ENCODE data around the gene SPG7.

SPG7 gene

DNA sequence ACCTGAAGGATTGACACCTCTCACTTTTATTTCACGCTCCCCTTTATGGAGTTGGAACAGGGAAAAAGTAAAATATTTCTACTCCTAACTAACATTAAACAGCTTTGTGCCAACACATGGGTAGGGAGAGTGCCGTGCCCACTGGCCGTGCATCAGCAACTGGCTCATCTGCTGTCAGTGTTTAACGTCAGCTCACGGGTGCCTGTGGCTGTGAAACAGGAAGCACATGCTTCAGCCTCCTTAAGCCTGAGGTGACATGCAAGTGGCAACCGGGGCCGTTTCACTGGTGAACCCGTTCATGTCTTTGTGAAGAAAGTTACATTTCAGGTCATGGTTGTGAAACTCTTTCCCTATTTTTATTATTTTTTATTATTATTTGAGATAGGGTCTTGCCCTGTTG, 3.2 kb downstream of the SPG7 start:
- no peak for DNase-seq (ENCODE audit: low read depth in 4 of 4, low spot score in 1 of 4)

DNA sequence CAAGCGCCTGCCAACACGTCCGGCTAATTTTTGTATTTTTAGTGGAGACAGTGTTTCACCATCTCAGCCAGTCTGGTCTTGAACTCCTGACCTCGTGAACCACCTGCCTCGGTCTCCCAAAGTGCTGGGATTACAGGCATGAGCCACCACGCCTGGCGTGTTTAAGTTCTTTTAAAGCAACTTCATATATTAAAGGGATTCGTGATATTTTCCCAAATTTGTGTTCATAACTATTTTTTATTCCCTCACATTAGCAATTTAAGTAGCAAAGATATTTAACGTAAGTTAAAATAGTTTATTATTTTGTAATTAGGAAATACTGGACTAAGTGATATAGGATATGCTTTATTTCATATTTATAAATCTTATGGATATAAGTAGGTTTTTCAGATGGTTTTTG, 4.2 kb downstream of the SPG7 start:
- DNase-seq (ENCODE audit: low read depth in 4 of 4, low spot score in 1 of 4): no peak

DNA sequence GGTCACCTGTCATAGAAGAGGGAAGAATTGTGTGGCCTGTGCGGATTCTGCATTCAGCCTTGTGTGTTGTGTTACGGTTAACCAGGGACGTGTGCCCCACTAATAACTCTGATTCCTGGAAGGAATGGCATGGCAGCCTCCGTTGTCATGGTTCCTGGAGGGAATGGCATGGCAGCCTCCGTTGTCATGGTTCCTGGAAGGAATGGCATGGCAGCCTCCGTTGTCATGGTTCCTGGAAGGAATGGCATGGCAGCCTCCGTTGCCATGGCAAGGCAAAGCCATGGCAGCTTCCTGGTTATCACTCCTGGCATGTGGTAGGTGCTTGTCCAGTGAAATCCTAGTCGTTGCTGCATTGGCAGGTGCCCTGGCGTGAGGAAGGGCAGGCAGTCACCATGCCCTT, 8.9 kb downstream of the SPG7 start:
- no peak for DNase-seq (ENCODE audit: low read depth in 4 of 4, low spot score in 1 of 4)

DNA sequence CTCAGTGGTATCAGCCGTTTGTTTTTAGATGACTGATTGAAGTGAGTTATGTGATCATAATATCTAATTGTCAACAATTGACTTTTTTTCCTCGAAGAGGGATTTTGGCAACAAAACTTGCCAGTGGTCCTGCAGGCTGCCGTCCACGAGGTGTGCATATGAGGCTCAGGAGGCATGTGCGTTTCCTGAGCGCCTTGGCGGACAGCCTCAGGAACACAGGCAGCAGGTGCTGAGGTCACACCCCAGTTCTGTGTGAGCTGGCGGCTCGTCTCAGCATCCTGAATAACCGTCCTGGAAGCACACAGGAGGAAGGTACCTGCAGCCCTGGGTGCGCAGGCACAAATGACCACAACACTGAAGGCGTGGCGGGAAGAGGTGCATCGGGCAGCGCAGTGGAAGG, 11.7 kb downstream of the SPG7 start:
- DNase-seq (ENCODE audit: low read depth in 4 of 4, low spot score in 1 of 4): no peak

DNA sequence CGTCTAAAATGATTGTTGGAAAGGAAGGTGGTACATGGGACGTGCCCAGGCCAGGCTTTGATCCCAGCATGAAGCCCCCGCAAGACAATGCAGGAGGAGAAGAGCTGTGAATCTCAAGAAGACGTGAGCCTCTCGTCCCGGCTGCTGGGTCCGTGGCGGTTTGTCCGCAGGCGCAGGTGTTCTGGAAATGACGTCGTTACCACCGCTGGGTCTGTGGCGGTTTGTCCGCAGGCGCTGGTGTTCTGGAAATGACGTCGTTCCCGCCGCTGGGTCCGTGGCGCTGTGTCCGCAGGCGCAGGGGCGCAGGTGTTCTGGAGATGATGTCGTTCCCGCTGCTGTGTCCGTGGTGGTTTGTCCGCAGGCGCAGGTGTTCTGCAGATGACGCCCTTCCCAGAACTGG, 14.1 kb downstream of the SPG7 start:
- no peak for DNase-seq (ENCODE audit: low read depth in 4 of 4, low spot score in 1 of 4)

DNA sequence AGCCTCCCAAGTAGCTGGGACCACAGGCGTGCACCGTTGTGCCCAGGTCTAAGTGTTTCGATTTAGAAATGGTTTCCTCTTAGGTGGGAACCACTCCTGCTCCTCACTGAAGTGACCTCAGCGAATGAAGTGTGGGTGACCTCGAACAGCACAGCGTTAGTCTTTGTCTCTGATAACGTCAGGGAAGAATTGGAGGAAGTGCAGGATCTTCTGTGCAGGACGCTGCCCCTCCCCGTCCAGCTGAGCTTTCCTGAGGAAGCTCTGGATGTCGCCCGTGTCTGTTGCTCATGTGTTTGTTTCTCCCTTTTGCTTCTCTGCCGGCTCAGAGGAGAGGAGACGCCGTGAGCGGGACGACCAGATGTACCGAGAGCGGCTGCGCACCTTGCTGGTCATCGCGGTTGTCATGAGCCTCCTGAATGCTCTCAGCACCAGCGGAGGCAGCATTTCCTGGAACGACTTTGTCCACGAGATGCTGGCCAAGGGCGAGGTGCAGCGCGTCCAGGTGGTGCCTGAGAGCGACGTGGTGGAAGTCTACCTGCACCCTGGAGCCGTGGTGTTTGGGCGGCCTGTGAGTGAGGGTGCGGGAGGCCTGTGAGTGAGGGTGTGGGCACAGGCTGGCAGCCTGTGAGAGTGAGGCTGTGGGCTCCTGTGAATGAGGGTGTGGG, 15.6 kb downstream of the SPG7 start:
- no peak for DNase-seq (ENCODE audit: low read depth in 4 of 4, low spot score in 1 of 4)

DNA sequence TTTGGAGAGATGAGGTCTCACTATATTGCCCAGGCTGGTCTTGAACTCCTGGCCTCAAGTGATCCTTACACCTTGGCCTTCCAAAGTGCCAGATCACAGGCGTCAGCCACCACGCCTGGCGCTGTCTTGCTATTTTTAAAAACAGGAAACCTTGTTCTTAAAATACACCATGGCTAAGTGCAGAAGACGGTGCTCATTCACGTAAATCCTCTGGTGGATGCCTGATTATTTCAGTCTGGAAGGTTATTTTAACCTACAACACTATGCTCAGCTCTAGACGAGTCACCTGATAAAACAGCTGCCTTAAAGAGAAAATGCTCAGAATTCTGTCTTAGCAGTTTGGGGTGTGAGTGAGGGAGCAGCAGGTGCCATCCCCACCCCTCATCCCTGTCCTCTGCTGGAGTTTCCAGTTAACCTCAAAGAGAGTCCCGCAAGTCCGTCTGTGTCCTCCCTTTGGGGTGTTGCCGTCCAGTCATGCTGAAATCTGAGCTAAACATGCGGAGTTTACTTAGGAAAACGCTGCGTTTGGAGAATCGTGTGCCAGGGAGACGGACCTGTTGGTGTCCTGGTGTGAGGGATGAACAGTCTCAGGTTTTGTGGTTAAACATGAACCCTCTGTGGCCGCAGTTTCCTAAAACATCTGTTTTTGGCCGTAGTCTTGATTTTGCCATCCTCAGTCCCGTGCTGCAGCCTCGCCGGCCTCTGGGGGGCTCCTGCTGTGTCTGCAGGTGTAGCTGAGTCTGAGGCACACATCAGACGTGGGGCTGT, 17.1 kb downstream of the SPG7 start:
- DNase-seq (ENCODE audit: low read depth in 4 of 4, low spot score in 1 of 4): no peak

DNA sequence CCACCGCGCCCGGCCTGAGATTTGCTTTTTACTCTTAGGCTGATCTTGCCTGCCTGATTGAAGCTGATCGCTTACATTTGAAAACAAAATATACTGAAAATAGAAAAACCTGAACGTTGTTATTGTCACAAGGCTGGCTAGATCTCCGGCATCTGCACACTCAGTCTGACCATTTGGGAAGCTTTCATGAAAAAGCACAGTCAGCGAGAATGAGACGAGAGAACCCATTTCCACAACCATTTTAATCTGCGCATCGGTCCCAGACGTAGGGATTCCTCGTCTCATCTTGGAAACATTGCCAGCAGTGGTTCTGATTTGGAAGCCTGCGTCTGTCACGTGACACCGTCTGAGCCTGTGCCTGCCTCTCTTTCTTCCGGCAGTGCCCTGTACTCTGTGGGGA, 20.9 kb downstream of the SPG7 start:
- DNase-seq (ENCODE audit: low read depth in 4 of 4, low spot score in 1 of 4): no peak

DNA sequence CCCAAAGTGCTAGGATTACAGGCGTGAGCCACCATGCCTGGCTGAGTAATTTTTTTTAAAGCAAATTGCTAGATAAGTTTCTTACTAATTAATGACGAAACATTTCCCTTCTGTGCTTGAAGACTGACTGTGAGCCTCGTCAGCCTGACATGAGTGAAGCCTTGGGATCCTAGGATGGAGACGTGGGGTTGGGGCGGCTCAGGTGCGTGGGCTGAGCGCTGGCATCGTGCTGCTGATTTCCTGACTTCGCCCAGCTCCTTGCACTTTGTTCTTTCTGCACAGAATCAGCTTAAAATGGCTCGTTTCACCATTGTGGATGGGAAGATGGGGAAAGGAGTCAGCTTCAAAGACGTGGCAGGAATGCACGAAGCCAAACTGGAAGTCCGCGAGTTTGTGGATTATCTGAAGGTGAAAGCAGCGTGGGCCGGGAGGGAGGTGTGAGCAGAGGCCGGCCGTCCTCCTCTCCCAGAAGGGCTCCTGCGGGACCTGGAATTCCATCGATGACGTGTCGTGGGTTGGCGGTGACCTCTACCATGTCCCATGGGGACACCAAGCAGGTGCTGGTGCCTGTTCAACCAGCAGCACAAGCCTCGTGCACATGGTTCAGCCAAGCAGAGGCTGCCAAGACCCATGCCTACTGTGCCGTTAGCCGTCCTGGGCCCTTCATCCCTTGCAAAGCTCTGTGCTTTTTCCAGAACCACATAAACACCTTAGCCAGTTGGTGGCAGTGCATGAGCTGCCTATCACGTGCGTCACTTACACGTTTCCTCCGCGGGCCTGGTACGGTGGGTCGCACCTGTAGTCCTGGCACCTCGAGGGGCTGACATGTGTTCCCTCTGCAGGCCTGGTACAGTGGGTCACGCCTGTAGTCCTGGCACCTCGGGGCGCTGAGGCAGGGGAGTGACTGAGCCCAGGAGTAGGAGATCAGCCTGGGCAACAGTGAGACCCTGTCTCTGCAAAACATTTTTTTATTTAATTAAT, 22.5 kb downstream of the SPG7 start:
- DNase-seq (ENCODE audit: low read depth in 4 of 4, low spot score in 1 of 4): no peak

DNA sequence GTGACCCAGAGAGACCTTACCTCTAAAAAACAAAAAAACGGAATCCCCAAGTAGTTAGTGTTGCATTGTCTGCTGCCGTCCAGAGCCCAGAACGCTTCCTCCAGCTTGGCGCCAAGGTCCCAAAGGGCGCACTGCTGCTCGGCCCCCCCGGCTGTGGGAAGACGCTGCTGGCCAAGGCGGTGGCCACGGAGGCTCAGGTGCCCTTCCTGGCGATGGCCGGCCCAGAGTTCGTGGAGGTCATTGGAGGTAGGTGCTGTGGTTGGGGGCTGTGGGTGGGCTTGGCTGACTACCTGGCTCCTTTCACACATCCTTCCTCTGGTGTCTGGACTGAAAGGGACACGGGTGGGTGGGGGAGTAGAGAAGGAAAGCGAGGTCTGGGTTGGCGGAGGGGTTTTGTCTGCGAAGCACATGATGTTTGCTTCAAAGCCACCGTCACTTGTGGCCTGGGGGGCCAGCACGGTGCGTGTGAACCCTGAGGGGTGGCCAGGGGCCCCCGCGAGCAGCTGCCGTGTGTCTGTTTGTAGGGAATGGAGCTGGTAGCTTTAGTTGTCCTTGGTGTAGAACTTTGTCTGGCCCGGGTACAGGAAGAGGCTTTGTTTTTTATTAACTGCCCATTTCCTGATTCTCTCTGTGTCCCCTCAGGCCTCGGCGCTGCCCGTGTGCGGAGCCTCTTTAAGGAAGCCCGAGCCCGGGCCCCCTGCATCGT, 23.8 kb downstream of the SPG7 start:
- DNase-seq (ENCODE audit: low read depth in 4 of 4, low spot score in 1 of 4): no peak

DNA sequence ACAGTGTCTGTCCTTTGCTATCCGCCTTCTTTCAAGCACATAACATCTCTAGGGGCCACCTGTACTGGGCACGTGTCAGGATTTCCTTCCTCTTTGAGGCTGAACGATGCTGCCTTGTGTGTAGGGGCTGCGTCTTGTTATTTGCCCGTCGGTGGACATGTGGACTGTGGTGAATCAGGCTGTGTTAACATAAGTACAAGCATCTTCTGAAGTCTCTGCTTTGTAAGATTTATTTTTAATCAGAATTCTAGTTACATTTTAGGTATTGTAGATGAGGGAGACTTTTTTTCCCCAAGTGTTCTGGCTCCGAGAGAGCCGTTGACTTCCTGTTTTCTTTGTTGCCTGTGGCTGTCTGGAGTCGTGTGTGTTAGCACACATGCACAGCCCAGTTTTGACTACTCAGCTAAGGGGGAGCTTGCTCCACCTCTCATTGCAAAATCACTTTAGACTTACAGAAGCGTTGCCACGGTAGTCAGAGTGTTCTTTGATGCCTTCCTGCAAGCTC, 26.1 kb downstream of the SPG7 start:
- DNase-seq (ENCODE audit: low read depth in 4 of 4, low spot score in 1 of 4): no peak

DNA sequence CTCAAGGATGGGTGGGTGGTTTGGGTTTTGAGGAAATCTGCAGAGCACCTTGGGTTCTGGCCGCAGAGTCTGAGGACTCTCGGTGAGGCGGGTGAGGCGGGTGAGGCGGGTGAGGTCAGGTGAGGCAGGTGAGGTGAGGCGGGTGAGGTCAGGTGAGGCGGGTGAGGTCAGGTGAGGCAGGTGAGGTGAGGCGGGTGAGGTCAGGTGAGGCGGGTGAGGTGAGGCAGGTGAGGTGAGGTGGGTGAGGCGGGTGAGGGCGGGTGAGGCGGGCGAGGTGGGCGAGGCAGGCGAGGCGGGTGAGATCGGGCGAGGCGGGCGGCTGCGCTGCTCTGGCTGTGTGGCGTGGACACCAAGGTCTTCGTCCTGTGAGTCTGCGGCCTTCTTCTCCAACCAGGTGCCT, 28.2 kb downstream of the SPG7 start:
- DNase-seq (ENCODE audit: low read depth in 4 of 4, low spot score in 1 of 4): no peak

DNA sequence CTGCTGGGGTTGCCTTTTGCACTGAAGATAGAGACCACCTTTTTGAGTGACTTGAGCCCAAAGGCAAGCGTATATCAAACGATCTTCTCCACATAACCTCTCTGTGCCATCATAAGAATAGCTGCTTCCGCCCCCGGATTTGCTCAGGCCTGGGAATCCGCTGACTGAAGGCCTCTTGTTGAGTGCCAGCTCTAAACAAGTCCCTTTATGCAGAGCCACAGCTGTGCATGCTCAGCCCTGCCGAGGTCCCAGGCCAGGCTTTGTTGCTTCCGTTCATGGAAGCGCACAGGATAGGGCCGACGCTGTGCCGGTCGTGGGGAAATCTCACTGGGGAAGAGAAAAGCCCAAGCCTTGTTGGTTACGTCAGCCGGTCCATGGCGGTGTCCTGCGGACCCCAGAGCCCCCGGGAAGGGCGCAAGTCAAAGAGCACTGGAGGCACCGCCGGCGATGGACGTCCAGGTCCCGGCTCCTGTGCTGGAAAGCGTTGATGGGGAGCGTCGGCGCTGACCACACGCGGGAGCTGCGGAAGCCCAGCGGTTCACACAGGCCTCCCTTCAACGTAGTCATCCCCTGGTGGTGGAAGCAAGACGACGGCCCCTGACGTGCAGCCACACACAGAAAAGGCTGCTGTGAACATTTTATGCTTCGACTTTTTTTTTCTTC, 28.8 kb downstream of the SPG7 start:
- DNase-seq (ENCODE audit: low read depth in 4 of 4, low spot score in 1 of 4): no peak

DNA sequence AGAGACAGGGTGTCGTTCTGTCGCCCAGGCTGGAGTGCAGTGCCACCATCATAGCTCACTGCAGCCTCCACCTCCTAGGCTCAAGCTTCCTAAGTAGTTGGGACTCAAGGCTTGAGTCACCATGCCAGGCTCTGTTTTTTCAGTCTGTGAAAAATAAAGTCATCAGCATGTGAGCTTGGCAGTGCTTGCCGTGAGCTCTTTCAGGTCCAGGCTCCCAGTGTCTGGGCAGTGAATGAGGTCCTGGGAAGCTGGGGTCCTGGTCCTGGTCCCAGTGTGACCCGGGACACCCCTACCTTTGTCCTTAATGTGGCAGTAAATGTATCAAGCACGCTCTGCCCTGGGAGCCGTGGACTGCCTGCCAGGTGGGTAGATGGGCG, 29.3 kb downstream of the SPG7 start:
- no peak for DNase-seq (ENCODE audit: low read depth in 4 of 4, low spot score in 1 of 4)

DNA sequence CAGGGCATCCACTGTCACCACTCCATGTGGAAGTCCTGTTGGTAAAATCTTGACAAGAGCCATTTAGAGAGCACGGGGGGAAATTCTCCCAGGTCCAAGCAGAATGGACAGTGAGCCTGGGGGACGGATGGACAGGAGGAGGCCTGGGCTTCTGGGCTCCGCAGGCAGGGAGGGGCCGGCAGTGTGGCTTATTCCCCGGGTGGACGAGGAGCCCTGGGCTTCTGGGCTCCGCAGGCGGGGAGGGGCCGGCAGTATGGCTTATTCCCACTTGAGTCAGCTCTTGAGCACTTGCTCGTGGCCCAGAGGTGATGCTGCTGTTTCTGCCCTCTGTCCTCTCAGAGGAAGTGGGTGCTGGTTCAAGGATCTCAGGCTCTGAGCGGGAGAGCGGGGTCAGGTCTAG, 30.1 kb downstream of the SPG7 start:
- DNase-seq (ENCODE audit: low read depth in 4 of 4, low spot score in 1 of 4): no peak

DNA sequence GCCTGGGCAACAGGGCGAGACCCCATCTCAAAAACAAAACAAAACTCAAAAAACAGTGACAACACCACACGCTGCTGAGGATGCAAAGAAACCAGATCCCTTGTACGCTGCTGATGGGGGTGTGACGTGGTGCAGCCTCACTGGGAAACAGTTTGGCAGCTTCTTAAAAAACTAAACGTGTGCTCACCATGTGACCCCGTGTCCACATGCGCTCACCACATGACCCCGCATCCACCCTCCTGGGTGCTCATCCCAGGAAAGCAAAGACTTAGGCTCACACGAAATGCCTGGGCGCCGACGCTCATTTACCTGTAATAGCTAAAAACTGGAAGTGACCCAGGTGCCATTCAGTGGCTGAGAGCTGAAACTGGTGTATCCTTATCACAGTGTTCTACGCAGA, 32.4 kb downstream of the SPG7 start:
- no peak for DNase-seq (ENCODE audit: low read depth in 4 of 4, low spot score in 1 of 4)

DNA sequence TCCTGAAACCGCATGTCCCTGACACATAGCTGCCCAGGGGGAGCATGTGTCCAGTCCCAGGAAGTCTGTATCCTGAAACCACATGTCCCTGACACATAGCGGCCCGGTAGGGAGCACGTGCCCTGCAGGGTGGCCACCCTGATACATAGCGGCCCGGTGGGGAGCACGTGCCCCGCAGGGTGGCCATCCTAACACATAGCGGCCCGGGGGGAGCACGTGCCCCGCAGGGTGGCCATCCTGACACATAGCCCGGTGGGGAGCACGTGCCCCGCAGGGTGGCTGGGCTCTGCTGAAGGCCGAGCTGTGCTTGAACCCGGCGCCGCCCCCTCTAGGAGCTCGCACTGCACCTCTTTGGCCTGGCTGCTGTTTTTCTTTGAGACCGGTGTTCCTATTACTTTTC, 33.6 kb downstream of the SPG7 start:
- no peak for DNase-seq (ENCODE audit: low read depth in 4 of 4, low spot score in 1 of 4)

DNA sequence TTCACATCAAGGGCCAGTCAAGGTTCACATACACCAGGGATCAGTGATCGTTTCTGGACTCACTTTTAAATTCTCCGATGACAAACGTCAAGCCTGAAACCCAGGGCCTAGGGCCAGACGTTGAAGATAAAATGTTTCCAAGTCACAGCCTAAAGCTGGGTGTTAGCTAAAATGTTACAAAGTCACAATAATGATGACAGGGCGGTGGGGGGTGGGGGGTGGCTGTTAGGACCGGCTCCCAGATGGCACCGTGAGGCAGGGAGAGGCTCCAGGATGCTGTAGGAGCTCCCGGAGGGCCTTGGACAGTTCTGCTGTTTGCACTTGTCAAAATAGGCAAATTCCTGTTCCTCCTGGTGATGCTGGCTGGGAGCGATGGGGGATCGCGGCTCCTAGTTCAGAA, 35.9 kb downstream of the SPG7 start:
- DNase-seq (ENCODE audit: low read depth in 4 of 4, low spot score in 1 of 4): no peak

DNA sequence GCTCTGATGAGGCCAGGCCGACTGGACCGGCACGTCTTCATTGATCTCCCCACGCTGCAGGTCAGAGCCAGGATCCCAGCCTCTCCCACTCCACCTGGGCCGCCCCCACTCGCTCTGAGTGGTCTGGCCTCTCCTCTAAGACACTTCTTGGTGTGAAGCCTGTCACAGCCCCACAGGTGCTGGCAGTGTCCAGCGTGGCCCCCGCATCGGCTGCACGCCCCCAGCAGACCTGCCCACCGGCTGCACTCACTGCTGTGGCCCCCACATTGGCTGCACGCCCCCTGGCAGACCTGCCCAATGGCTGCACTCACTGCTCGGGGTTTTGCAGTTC, 36.5 kb downstream of the SPG7 start:
- DNase-seq (ENCODE audit: low read depth in 4 of 4, low spot score in 1 of 4): no peak

DNA sequence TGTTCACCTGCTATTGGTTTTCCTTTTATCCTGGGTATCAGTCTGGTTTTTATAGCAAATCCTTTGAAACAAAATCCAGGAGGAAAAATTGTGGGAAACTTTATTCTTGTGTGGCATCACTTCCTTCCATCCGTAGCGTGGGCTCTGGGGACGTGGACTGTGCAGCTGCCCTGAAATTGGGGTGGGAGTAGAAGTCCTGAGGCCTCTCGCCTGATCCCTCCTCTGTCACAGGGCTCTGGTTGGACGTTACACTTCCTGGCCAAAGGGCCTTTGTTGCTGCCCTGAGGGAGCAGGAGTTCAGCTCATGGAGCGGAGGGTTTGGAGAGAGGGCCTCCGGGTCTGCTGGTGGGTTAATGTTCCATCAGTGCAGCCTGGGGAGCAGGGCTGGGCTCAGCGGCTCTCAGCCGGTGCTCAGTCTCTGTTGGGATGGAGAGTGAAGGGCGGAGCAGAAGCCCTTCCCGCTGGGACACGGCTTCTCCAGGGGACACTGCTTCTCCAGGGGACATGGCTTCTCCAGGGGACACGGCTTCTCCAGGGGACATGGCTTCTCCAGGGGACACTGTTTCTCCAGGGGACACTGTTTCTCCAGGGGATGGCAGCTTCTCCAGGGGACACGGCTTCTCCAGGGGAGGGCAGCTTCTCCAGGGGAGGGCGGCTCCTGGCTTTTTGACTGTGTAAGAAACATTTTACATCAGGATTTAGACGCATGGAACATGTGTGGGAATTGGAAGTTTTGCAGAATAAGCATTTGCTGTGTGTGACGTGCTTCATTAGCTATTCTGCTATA, 37.0 kb downstream of the SPG7 start:
- no peak for DNase-seq (ENCODE audit: low read depth in 4 of 4, low spot score in 1 of 4)

Measured in stimulated activated CD4-positive, alpha-beta T cell treated with anti-CD3 and anti-CD28 coated beads, Interleukin-1b, Interleukin-23, amount 100 ng/mL, for 24 hours (primary cell).